ENCODE results near the gene LRRC46.
A peak's percentile ranks its signal among the peaks of the same experiment; 100 is the strongest.

Gene LRRC46

DNA sequence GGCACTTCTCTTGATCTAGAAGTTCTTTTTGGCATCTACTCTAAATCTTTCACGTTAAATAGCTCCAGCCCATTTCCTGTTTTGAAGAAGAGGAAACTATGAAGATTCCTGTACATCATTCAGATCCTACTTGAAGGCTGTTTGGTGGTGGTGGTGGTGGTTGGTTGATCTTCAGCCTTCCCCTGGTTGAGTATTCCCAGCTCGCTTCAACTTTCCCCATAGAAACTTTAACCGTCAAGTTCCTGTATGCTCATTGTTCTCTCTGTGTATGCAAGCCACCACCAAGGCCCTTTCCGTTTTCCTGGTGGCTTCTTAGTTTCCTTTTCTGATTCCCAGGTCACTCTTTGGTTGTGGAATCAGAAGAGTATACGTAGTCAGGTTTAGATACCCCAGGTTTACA is 3.3 kb downstream of the LRRC46 start:
- DNase-seq: no peak

DNA sequence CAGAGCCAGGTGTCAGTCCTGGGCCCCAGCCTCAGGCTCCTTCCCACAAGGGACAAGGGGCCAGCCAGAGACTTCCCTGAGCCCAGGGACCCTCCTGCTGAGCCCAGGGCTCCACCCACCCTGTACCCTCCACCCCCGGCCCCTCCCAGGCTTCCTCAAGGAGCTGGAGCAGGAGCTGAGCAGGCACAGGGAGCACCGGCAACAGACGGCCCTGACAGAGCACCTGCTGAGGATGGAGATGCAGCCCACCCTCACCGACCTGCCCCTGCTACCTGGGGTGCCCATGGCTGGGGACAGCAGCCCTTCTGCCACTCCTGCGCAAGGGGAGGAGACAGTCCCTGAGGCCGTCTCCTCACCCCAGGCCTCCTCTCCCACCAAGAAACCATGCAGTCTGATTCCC is 5.1 kb downstream of the LRRC46 start:
- DNase-seq: no peak

DNA sequence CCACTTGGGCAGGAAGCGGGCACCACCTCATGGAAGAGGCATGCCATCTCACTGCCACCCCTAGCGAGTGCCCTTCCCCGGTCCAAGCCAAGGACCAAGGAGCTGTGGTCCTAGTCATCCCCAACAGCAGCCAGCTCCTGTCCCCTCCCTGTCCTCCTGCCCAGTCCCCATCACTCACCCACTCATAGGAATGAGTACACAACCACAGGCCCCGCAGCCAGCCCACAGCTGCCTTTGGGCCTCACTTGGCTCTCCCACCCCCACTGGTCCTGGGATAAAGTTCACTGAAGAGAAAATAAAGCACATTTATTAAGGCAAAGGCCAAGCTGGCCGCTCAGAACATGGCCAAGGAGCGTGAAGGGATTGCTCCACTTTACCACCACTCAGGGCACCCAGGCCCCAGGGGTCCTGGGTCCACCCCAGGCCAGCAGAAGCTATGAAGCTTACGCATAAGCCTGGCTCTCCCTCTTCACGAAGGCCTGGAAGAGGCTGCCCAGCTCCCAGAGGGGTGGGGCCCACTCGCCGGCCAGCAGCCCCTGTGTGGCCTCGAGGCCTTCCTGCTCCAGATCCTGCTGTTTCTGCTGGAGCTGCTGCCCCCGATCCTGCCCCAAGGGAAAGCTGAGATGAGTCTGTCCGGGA is 6.0 kb downstream of the LRRC46 start:
- DNase-seq: no peak

DNA sequence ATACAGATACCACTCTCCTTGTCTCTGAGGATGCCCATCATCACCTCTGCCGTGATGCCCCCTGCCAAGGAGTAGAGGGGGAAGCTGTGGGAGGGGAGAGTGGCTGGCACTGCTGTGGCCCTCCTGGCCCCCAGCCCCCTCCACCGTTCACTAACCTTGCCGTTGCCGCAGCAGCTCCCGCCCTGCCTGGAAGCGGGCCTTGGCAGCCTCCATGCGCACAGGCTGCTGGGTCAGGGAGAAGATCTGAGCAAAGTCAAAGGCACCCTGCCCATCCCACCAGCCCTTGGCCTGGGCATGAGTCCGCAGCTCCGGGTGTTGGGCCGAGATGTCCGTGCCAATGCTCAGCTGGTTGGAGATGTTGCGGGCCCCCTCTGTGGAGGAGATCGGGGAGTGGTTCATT is 7.2 kb downstream of the LRRC46 start:
- DNase-seq: no peak

DNA sequence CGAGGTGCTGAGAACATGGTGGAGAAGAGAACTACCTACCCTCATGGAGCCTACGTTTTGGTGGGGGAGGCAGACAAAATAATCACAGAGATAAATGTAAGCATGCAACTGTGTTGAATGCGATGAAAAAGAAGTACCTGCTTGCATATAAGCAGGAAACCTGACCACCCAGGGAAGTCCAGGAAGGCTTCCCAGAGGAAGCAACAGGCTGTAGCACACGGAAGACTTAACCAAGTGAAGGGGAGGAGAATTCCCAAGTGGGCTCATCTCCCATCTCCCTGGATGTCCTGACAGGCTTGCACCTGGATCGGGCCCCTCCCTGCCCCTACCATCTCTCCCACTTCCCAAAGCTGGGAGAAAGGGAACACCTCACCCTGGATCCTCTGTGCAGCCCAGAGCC is 7.6 kb downstream of the LRRC46 start:
- no peak for DNase-seq

DNA sequence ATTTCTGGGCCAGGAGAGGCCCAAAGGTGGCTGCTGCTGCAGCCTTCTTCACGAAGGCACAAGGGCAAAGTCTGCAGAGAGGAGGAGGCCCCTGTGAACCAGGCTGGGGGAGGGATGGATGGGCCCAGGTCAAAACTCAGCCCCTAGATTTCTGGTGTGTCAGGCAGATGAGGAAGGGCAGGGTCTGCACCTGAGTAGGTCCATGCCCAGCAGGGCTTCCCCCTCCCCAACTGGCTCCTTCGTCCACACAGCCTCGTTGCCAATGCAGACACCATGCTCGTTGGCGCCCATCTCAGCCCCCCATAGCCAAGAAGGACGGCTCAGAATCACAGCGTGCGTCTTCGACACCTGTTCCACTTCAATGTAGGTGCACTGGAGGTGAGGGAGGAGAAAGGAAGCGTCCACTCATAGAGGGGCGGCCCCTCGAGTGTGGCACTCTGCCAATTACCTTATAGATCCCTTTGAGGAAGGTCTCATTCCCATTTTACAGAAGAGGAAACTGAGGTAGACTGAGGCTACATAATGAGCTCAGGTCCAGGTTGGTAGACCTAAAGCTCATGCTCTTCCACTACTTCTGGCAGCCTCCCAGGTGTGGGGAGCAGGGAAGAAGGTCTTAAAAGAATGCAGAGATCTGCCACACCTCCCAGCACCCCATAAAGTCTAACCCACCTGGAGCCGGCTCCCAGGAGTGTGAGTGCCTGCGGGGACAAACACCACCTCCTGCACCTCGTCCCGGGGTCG is 8.7 kb downstream of the LRRC46 start:
- no peak for DNase-seq

DNA sequence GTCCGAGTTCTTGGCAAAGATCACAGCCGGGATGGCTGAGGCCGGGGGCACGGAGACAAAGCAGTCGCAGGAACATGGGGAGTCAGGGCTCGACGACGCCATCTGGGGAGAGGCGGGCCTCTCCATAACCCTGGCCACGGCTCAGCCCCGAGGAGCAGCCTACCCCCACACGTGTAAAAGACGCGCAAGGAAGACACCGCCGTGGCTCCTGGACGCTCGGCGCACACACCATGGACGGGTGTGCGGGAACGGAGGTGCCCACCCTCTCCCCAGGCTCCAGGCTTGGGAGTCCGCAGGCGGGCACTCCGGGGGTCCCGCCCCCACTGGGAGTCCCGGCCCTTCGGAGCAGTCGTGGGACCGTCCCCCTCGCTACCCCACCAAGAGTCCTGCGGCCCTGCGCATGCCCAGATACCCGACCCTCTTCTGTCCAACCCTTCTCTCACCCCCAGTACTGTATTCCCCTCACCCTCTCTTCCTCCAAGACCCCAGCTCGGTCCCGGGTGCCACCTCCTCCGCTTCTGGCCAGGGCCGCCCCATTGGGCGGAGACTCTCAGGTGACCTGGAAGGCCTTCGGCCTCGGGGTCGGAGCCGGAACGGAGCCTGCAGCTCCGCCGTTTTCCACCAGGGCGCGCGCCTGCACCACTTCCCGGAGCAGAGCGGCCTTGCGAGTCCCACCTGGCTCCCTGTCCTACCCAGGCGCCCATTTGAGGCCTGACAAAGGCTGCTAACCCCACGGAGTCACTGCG is 9.4 kb downstream of the LRRC46 start, which contains the start of gene SCRN2:
SCRN2 (minus strand) TSS at position 532 of the 746 bp plus-strand sequence; CDS start at position 102, 430 bp downstream.
- DNase-seq: peak; percentile 54

DNA sequence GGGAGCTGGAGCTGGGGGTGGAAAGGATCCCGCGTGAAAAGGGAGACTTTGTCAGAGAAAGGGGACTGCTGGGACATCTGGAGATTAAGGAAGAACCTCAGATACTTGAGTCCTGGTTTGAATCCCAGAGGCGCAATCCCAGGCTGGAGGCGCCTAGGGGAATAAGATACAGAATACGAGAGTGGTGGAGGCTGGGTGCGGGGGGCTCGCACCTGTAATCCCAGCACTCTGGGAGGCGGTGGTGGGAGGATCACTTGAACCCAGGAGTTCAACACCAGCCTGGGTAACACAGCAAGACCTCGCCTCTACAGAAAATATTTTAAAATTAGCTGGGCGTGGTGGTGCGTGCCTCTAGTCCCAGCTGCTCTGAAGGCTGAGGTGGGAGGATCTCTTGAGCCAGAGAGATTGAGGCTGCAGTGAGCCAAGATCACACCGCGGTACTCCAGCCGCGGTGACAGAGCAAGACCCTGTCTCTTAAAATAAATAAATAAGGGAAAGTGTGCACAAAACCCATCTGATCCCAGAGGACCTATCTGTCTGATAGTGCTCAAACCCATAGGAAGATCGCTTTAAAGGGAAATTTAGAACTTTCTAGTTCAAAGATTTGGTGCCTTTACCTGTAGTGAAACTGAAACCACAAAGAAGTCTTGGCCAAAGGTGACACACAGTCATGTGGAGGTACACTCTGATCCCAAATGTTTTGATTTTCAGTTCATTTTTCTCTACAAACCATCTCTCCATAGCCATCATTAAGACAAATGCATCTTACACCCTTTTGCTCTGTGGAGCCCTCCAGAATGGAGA is 10.2 kb downstream of the LRRC46 start:
- no peak for DNase-seq

DNA sequence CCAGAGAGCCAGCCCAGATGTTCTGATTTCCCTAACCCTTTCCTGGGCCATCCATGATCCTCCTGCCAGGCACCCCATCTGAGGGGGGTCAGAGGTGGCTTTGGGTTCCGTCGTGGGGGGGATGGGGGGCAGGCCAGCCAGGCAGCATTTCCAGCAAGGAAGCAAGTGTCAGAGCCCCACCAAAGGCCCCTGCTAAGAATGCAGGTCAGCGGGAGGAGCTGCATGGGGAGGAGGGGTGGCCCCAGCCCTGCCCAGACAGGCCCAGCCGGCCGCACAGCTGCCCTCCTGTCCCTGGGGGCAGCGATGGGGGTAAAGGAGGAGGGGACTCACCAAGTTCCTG is 11.9 kb downstream of the LRRC46 start:
- no peak for DNase-seq

DNA sequence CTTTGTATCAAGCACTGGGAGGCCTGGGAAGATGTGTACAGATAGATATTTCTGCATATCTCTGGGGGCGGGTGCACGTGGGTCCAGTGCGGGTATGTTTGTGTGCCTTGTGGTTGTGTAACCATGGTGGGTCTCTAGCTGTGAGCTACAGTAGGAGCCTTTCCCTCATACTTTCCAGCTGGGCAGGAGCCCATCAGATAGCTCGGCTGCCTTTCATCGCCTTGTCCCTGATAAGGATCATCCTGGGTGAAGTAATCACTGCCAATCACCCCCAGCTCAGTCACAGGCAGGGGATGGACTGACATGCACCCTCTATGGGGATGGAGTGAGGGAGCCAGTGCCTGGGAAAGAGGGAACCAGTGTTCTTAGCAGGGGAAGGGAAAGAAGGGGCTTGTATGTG is 12.8 kb downstream of the LRRC46 start:
- DNase-seq: no peak

DNA sequence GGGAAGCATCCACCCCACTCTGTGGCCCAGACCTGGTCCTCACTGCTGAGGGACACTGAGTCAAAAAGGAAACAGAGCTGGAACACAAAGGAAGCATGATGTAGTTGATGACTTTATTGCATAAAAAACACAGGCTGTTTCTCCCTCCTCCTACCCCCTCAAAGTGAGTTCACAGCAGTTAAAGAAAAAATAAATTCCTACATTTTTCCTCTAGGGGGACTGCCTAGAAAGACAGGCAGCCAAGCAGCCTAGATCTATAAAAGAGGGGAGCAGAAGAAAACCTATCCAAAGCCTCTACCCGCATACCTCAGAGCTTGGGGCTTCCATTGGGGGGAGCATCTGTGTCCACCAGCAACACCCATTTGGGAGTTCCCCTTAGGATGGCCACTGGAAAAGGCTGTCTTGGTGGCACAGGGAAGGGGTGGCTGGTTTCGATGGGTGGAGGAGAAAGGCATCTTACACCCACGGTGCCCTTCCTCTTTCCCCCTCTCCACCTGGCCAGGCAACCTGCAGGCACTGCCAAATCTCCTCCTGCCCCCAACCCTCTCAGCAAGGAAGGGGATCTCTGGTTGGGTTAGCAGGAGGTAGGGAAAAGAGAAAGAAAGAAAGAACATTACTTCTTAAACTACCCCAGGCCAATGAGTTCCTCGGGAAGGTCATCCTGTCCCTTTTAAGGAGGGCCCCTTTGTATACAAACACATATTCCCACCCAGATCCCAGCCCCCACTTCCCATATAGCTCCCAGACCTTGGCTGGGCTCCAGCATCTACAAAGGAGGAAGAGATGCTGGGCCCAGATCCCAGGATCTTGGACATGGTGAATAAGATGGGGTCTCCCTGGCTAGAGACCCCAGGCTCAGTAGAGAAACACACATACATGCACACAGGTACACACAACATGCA is 13.6 kb downstream of the LRRC46 start:
- DNase-seq: no peak

DNA sequence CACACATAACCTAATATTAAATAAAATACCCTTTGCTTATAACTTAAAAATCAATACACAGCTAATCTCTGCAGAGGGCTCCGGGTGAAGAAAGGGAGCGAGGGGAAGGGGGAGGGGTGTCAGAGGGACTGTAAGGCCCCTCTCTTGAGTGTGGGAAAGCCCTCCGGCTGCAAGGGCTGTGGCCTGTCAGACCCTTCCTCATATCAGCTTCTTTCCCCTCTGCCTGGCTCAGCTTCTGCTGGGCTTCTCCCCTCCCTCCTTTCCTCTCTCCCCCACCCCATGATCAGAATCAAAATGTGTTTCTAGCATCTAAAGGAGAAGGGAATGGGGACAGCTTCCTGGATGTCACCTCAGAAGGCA is 14.2 kb downstream of the LRRC46 start:
- DNase-seq: no peak

DNA sequence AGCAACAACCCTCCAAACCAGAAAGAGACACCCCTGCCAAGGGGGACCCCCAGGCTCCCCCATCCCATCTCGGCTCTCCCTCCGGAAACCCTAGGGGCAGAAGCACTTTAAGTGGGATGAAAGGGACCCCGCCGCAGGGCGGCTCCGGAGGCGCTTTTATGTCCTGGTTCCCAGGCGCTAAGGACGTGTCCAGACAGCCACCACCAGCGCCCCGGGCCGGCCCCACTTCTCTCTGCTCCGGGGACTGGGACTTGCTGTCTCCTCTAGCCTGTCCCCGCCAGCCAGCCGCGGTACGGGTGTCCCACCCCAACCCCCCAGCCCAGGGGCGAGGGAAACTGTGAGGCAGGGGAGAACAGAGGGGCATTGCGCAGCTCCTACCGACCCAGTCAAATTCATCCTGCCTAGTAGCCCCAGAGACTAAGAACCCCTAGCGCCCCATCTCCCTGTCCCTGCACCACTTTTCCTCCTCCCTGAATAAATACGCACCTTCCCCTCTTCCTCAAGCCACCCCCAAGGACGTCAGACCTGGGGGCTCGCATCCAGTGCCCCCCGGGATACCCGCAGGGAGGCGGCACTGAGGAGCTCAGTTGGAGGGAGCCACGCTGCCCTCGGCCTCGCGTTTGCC is 15.4 kb downstream of the LRRC46 start:
- no peak for DNase-seq

DNA sequence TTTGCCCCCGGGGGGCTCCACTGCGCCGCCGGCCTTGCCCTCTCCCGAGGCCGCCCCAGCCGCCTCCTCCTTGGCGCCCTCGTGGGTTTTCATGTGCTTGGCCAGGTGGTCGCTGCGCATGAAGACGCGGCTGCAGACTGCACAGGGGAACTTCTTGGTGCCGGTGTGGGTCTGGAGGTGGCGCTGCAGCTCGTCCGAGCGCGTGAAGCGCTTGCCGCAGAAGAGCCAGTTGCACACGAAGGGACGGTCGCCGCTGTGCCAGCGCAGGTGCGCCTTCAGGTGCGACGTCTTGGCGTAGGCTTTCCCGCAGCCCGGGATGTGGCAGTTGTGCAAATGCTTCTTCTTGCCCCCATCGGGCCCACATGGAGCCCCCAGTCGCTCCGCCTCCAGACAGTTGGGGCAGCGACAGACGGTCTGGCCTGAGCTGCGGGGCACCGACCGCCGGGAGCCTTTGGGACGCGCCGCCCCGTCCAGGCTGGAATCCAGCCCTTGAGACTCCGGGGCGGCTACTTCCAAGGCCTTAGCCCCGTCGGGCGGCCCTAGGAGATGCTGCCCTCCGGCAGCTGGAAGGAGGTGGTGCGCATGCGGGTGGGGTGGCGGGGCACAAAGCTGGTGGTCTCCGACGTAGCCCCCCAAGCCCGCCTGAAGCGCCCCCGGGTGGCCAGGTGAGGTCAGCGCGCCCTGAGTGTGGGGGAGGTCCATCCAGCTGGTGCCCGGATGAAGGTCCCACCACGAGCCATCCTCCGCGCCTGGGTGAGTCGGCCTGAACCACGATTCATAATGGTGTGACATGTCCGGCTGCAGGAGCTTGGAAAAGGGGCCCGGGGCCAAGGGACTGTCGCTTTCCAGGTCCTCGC is 16.1 kb downstream of the LRRC46 start:
- no peak for DNase-seq

DNA sequence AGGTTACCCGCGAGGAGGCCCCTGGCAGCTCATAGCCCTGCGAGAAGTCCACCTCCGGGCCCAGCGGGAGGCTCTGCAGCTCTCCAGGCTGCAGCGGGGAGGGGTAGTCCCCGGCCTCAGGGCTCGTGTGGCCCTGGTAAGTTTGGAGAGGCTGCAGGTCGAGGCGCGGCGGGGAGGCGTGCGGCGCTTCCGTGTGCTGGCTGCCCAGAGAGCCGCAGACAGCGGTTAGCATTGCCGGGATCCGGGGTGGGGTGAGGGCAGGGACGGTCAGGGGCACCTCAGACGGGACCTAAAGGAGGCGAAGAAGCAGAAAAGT is 16.7 kb downstream of the LRRC46 start:
- no peak for DNase-seq

DNA sequence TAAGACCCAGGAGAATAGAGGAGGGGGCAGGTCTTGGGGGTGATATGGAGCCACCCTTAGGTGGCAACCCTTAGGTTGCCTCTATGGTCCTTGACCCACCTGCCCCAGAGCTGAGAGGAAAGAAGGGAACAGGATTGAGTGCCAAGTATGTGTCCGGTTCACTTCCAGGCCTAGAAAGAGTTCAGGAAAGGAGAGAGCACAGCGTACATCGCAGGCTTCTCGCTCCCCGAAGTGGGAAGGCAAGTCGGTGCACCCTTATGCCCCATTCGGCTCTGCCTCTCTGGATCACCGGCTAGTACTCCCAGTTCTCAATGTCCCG is 18.9 kb downstream of the LRRC46 start:
- no peak for DNase-seq

DNA sequence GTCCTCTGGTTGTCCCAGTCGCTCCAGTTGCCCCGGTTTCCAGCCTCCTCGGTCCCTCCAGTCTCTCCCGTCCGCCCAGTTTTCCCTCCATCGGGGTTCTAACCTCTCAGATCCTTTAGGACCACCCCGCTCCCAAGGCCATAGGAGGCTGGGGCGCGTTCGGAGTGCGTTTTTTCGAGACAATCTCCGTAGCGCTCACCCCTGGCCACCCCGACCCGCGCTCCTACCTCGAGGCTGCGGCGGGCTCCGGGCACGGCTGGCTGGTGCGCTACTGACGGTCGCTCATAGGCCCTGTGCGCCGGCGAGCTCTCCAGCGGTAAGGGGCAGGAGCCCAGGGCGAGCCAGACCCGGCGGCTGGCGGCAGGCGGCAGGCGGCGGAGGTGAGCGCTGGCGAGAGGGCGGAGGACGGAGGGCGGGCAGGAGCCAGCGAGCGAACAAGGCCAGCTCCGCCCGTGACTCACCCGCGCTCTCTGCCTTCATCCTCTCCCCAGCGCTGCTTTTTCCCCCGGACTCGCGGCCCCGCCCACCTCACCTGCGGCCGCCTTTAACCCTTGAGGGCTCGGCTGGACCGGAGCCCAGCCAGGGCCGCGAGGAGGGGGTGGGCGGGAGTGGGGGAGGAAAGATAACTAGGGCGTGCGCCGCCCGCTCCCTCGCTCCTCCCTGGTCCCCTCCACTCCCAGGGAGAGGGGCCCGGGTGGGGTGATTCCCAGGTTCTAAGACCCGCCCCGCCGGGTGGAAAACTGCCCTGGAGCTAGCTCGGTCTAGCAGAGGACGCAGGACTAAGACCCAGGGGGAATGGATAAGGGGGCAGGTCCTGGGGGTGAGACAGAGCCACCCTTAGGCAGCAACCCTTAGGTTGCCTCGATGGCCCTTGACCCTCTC is 19.5 kb downstream of the LRRC46 start, which contains the start of gene SP6:
SP6 (minus strand) TSS at position 472 of the 882 bp plus-strand sequence. CDS start 2,734 bp downstream, outside the sequence.
- DNase-seq: peak; percentile 83

DNA sequence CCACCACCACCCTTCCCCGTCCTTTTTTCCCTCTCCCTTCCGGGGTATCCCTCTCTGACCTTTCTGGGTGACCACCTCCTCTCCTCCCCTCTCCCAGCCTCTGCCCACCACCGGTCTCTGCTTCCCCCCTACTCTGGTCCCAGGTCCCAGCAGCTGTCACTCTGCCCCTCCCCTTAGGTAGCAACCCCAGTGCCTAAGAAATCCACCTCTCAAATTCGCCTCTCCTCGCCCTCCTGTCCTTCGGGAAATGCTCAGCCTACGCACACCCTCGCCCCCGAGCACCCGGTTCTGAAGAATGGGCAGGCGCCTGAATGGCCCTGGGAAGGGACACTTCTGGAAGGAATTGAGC is 20.3 kb downstream of the LRRC46 start:
- DNase-seq: no peak

DNA sequence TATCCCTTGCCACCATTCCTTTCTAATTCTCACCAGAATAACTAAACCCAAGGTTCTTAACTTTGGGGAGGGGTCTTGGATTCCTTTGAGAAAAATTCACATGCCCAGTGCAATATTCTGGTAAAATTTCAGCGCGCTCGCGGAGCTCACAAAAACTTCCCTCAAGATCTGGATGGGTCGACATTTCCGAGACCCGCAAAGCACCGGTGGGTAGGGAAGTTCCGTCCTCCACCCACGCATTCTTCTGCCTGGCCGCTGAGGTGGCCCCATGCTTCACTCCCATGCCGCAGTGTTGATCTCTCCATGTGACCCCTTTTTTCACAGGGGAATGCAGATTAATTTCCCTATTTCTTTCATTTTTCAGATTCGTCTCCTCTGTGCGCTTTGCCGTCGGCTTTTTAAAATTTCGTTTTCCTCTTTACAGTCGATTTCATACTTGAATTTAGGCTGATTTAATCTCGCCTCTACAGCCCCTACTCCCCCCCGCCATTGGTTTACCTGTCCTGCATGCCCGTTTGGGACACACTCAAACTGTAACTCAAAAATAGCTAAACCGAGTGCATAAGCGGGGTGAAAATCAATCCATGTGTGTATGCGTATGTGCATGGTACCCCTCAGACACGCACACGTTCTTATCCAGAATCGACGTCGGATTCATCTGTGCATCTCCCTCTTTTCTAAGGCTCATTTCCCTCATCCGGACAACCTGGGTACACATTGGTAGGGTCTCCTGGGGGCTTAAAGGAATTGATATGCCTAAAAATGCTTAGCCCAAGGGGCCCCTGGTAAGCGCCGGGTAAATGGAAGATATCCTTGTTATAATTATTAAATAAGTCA is 20.9 kb downstream of the LRRC46 start:
- DNase-seq: no peak

All from kidney glomerular epithelial cell (primary cell).